IPS-NIHi11 (cell line): ENCODE results near the gene USP47.

Experiments
- DNase-seq: peaks from one replicate; pipeline ENCODE4 v3.0.0; 2012; ENCODE audit warnings: mixed read lengths, low spot score

USP47 gene

GRCh38 chr11:11867720-11868119 lies 25.9 kb downstream of the USP47 start:
- no peak for DNase-seq

- DNase-seq: no peak
Observed at GRCh38 chr11:11871991-11872401, 30.2 kb downstream of the USP47 start.

- DNase-seq: peak; percentile 25
Observed at GRCh38 chr11:11876458-11876857, 34.7 kb downstream of the USP47 start.

GRCh38 chr11:11880179-11880578 lies 38.4 kb downstream of the USP47 start:
- DNase-seq: no peak

- DNase-seq: no peak
Observed at GRCh38 chr11:11882539-11882938, 40.8 kb downstream of the USP47 start.

- DNase-seq: no peak
Observed at GRCh38 chr11:11884351-11884750, 42.6 kb downstream of the USP47 start.

GRCh38 chr11:11884774-11885481 lies 43.2 kb downstream of the USP47 start:
- no peak for DNase-seq

- DNase-seq: no peak
Observed at GRCh38 chr11:11894486-11894885, 52.7 kb downstream of the USP47 start.

- no peak for DNase-seq
Observed at GRCh38 chr11:11895672-11896071, 53.9 kb downstream of the USP47 start.

GRCh38 chr11:11898648-11899047 lies 56.9 kb downstream of the USP47 start:
- DNase-seq: no peak

- DNase-seq: peak; percentile 8
Observed at GRCh38 chr11:11899401-11899800, 57.6 kb downstream of the USP47 start.

- DNase-seq: no peak
Observed at GRCh38 chr11:11901929-11902328, 60.2 kb downstream of the USP47 start.

- DNase-seq: no peak
Observed at GRCh38 chr11:11909727-11910126, 68.0 kb downstream of the USP47 start.

- no peak for DNase-seq
Observed at GRCh38 chr11:11910541-11910940, 68.8 kb downstream of the USP47 start.

GRCh38 chr11:11913395-11913794 lies 71.6 kb downstream of the USP47 start:
- DNase-seq: no peak

GRCh38 chr11:11915625-11916024 lies 73.9 kb downstream of the USP47 start:
- DNase-seq: no peak

GRCh38 chr11:11916981-11917399 lies 75.2 kb downstream of the USP47 start:
- no peak for DNase-seq

GRCh38 chr11:11923828-11924227 lies 82.1 kb downstream of the USP47 start:
- no peak for DNase-seq

- DNase-seq: no peak
Observed at GRCh38 chr11:11929920-11930319, 88.1 kb downstream of the USP47 start.

GRCh38 chr11:11931461-11932055 lies 89.8 kb downstream of the USP47 start:
- DNase-seq: peak; percentile 49

- no peak for DNase-seq
Observed at GRCh38 chr11:11935536-11935935, 93.8 kb downstream of the USP47 start.

GRCh38 chr11:11937433-11937832 lies 95.7 kb downstream of the USP47 start:
- DNase-seq: no peak

GRCh38 chr11:11937957-11938356 lies 96.2 kb downstream of the USP47 start:
- no peak for DNase-seq

- DNase-seq: peak; percentile 10
Observed at GRCh38 chr11:11940551-11940950, 98.8 kb downstream of the USP47 start.
